GM23338 (cell line): ENCODE data around the gene MYO5B. TPM values are rescaled to one million over a fixed set of nuclear protein-coding genes. Genes with fewer than 3 reads are reported as not detected.

ENCODE experiments used
- ATAC-seq: fragments of 200-7000 bp; cut with Tn5 transposase; 3 replicates; pipeline ENCODE4 v1.9.1; 2020
- DNase-seq: peaks from one replicate; pipeline ENCODE4 v3.0.0-alpha.2; 2015; ENCODE audit warnings: low spot score
- H2AFZ ChIP-seq: fragments of 200-600 bp; sonication (generic); 2 replicates; pipeline ENCODE4 v1.8.0; 2016; ENCODE audit warnings: antibody characterized with exemption, mild to moderate bottlenecking, moderate library complexity
- H3F3A ChIP-seq: fragments of 200-600 bp; sonication (generic); replicated peaks from 2 replicates; pipeline ENCODE4 v1.8.0; 2017; ENCODE audit warnings: antibody characterized with exemption, mixed run types, low read depth
- H3K27ac ChIP-seq: fragments of 200-600 bp; sonication (generic); 2 replicates; pipeline ENCODE4 v1.6.1; 2016; ENCODE audit warnings: low read depth
- H3K27me3 ChIP-seq: fragments of 200-600 bp; sonication (generic); 2 replicates; pipeline ENCODE4 v1.8.0; 2016; ENCODE audit warnings: mild to moderate bottlenecking, mixed run types, moderate library complexity; ENCODE audit not compliant: insufficient read depth
- H3K36me3 ChIP-seq: fragments of 200-600 bp; sonication (generic); 2 replicates; pipeline ENCODE4 v1.8.0; 2016; ENCODE audit warnings: mild to moderate bottlenecking; ENCODE audit not compliant: insufficient read depth
- H3K4me1 ChIP-seq: fragments of 200-600 bp; sonication (generic); 2 replicates; pipeline ENCODE4 v1.8.0; 2016; ENCODE audit warnings: mild to moderate bottlenecking, moderate library complexity; ENCODE audit not compliant: insufficient read depth
- H3K4me2 ChIP-seq: fragments of 200-600 bp; sonication (generic); 2 replicates; pipeline ENCODE4 v1.7.1; 2017; ENCODE audit warnings: mixed run types
- H3K4me3 ChIP-seq: fragments of 200-600 bp; sonication (generic); 2 replicates; pipeline ENCODE4 v1.6.1; 2016; ENCODE audit warnings: mixed run types
- H3K79me2 ChIP-seq: fragments of 200-600 bp; sonication (generic); replicated peaks from 2 replicates; pipeline ENCODE4 v1.8.0; 2017; ENCODE audit warnings: mild to moderate bottlenecking; ENCODE audit not compliant: insufficient read depth
- H3K9me2 ChIP-seq: fragments of 200-600 bp; sonication (generic); 2 replicates; pipeline ENCODE4 v1.8.0; 2017; ENCODE audit not compliant: insufficient read depth
- H4K20me1 ChIP-seq: fragments of 200-600 bp; sonication (generic); replicated peaks from 2 replicates; pipeline ENCODE4 v1.8.0; 2017; ENCODE audit warnings: mild to moderate bottlenecking; ENCODE audit not compliant: insufficient read depth
- H3K27ac Mint-ChIP-seq: 2 replicates; pipeline ENCODE4 v1.8.0; 2020; ENCODE audit warnings: inconsistent platforms, mild to moderate bottlenecking, moderate library complexity, mixed read lengths
- H3K27me3 Mint-ChIP-seq: 3 replicates; pipeline ENCODE4 v1.8.0; 2022; ENCODE audit warnings: low read depth, mild to moderate bottlenecking, moderate library complexity, mixed read lengths, inconsistent platforms; ENCODE audit not compliant: insufficient read depth, poor library complexity
- H3K36me3 Mint-ChIP-seq: 3 replicates; pipeline ENCODE4 v1.8.0; 2021; ENCODE audit warnings: low read depth, mild to moderate bottlenecking, inconsistent platforms, moderate library complexity, mixed read lengths
- H3K4me1 Mint-ChIP-seq: 3 replicates; pipeline ENCODE4 v1.8.0; 2020; ENCODE audit warnings: mild to moderate bottlenecking, inconsistent platforms, mixed read lengths
- H3K4me3 Mint-ChIP-seq: 3 replicates; pipeline ENCODE4 v1.8.0; 2021; ENCODE audit warnings: moderate library complexity, mild to moderate bottlenecking, inconsistent platforms, mixed read lengths
- H3K9me3 Mint-ChIP-seq: 3 replicates; pipeline ENCODE4 v1.8.0; 2020; ENCODE audit warnings: moderate library complexity, mild to moderate bottlenecking, inconsistent platforms, mixed read lengths
- CREB1 ChIP-seq: fragments of 250-450 bp; sonication (Bioruptor Pico); IDR thresholded peaks from 2 replicates; pipeline ENCODE4 v1.5.0; 2020; ENCODE audit warnings: low read depth, mild to moderate bottlenecking, moderate library complexity
- EZH2phosphoT487 ChIP-seq: fragments of 200-600 bp; sonication (generic); IDR thresholded peaks from one replicate; pipeline ENCODE4 v1.8.1; 2018; ENCODE audit warnings: antibody characterized with exemption; ENCODE audit not compliant: unreplicated experiment
- JUNB ChIP-seq: IDR thresholded peaks from one replicate; pipeline ENCODE4 v1.6.1; 2016; ENCODE audit warnings: antibody characterized with exemption; ENCODE audit not compliant: unreplicated experiment
- NANOG ChIP-seq: IDR thresholded peaks from 2 replicates; pipeline ENCODE4 v1.6.1; 2016; ENCODE audit warnings: antibody characterized with exemption, borderline replicate concordance
- ZNF114 ChIP-seq: fragments of 250-450 bp; sonication (Bioruptor Pico); IDR thresholded peaks from 2 replicates; pipeline ENCODE4 v1.5.0; 2020; ENCODE audit warnings: mild to moderate bottlenecking, moderate library complexity
- polyA plus RNA-seq: library from polyadenylated mRNA; unstranded; fragments of >200 nt; fragmentation: Nextera tagmentation; extraction: Ambion mirVana; gene quantifications from 2 replicates; pipeline ENCODE4 v1.2.1, GENCODE V29; 2016
- total RNA-seq: library from RNA; depleted of rRNA; stranded (reverse); fragments of >200 nt; shearing (Covaris generic); gene quantifications from 2 replicates; pipeline ENCODE4 v1.2.3, GENCODE V29; 2014
- TF ChIP-seq, protein P1 (sequence below): IDR thresholded peaks from one replicate; pipeline ENCODE4 v1.6.1; 2018; ENCODE audit warnings: antibody characterized with exemption; ENCODE audit not compliant: unreplicated experiment
- TF ChIP-seq, protein P2 (sequence below), 2 experiments: fragments of 200-600 bp in 1 of 2; sonication (generic) in 1 of 2; conservative IDR thresholded peaks; 2 replicates each; pipeline versions ENCODE4 v1.5.1 to v1.6.1; 2016 to 2017; ENCODE audit warnings: antibody characterized with exemption in 2 of 2, low read depth in 2 of 2, mild to moderate bottlenecking in 2 of 2, moderate library complexity in 1 of 2

Gene MYO5B
- total and polyA plus RNA-seq, 2 experiments from 2014 or later = 3.2 to 19.1 TPM

DNA sequence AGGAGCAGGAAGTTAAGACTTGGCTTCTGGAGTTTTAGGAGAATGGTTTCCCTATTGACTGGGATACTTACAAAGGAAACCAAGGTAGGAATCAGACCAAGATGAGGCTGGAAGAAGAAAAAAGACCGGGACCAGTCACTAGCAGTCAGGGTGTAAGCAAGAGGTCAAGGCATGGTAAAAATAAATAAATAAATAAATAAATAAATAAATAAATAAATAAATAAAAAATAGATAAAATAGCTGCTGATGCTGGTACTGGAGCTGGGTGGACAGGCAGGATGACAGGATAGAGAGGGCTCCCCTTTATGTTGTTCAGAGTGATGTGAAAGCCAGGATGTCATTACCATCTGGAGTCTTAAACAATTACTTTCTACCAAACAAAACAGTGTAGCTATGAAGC lies 89.9 kb downstream of the MYO5B start:
- Histone ChIP-seq H4K20me1 (no peaks in the 10 kb centered on the region), H3K4me3 (no peak overlapping the region), H3K36me3 (no peaks in the 10 kb centered on the region), H3K9me2 (no peaks in the 10 kb centered on the region), H3K4me1 (no peaks in the 10 kb centered on the region), H3K79me2 (no peaks in the 10 kb centered on the region), H3K4me2 (no peak overlapping the region), H3K27me3 (no peaks in the 10 kb centered on the region), H3F3A (no peaks in the 10 kb centered on the region), H2AFZ (no peak overlapping the region), H3K27ac (no peak overlapping the region)
- no peaks in the 10 kb centered on the region for H3K27me3 Mint-ChIP-seq
- H3K4me3 Mint-ChIP-seq = no peak overlapping the region
- no peaks in the 10 kb centered on the region for H3K36me3 Mint-ChIP-seq
- ATAC-seq (no peak), DNase-seq (no peak)
- H3K4me1 Mint-ChIP-seq = no peaks in the 10 kb centered on the region
- TF ChIP-seq, protein P1, sequence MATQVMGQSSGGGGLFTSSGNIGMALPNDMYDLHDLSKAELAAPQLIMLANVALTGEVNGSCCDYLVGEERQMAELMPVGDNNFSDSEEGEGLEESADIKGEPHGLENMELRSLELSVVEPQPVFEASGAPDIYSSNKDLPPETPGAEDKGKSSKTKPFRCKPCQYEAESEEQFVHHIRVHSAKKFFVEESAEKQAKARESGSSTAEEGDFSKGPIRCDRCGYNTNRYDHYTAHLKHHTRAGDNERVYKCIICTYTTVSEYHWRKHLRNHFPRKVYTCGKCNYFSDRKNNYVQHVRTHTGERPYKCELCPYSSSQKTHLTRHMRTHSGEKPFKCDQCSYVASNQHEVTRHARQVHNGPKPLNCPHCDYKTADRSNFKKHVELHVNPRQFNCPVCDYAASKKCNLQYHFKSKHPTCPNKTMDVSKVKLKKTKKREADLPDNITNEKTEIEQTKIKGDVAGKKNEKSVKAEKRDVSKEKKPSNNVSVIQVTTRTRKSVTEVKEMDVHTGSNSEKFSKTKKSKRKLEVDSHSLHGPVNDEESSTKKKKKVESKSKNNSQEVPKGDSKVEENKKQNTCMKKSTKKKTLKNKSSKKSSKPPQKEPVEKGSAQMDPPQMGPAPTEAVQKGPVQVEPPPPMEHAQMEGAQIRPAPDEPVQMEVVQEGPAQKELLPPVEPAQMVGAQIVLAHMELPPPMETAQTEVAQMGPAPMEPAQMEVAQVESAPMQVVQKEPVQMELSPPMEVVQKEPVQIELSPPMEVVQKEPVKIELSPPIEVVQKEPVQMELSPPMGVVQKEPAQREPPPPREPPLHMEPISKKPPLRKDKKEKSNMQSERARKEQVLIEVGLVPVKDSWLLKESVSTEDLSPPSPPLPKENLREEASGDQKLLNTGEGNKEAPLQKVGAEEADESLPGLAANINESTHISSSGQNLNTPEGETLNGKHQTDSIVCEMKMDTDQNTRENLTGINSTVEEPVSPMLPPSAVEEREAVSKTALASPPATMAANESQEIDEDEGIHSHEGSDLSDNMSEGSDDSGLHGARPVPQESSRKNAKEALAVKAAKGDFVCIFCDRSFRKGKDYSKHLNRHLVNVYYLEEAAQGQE = no peak
- no peak for TF ChIP-seq ZNF114 (CRISPR knock-in tag)
- H3K9me3 Mint-ChIP-seq = no peaks in the 10 kb centered on the region
- H3K27ac Mint-ChIP-seq = no peak overlapping the region

DNA sequence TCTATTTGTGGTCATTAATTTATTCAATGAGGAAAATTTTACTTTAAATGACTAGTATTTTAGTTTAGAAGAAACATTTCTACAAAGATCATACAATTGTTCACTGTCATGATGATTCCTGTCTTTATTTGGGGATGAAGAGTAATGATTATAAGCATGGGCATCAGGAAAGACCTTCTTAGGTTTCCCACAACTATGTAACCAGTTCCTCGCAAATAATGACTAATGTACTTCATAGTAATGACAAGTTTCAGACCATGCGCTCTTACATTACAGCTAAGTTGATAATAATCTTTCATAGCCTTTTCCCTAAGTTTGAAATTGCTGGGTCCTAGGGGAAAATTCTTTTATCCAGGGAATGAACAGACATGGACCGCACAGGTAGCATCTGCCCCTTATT lies 90.5 kb downstream of the MYO5B start:
- H3K36me3 Mint-ChIP-seq = no peaks in the 10 kb centered on the region
- H3K4me3 Mint-ChIP-seq = no peak overlapping the region
- TF ChIP-seq CREB1 (CRISPR knock-in tag) (no peak), EZH2phosphoT487 (no peak), JUNB (no peak), NANOG (no peak), ZNF114 (CRISPR knock-in tag) (no peak)
- TF ChIP-seq, protein P2, sequence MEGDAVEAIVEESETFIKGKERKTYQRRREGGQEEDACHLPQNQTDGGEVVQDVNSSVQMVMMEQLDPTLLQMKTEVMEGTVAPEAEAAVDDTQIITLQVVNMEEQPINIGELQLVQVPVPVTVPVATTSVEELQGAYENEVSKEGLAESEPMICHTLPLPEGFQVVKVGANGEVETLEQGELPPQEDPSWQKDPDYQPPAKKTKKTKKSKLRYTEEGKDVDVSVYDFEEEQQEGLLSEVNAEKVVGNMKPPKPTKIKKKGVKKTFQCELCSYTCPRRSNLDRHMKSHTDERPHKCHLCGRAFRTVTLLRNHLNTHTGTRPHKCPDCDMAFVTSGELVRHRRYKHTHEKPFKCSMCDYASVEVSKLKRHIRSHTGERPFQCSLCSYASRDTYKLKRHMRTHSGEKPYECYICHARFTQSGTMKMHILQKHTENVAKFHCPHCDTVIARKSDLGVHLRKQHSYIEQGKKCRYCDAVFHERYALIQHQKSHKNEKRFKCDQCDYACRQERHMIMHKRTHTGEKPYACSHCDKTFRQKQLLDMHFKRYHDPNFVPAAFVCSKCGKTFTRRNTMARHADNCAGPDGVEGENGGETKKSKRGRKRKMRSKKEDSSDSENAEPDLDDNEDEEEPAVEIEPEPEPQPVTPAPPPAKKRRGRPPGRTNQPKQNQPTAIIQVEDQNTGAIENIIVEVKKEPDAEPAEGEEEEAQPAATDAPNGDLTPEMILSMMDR (conservative IDR thresholded peaks at IDR 0.05; ENCODE audit: low read depth in 2 of 2) = no peak
- TF ChIP-seq, protein P1 = no peak

More for the DNA sequence above, 90.5 kb downstream of the MYO5B start:
- Histone ChIP-seq H3K36me3 (no peaks in the 10 kb centered on the region), H4K20me1 (no peaks in the 10 kb centered on the region), H3K4me3 (no peak overlapping the region), H3K4me1 (no peaks in the 10 kb centered on the region), H3K79me2 (no peaks in the 10 kb centered on the region), H3K27me3 (no peaks in the 10 kb centered on the region), H3K9me2 (no peaks in the 10 kb centered on the region), H3K4me2 (no peak overlapping the region), H3F3A (no peaks in the 10 kb centered on the region), H2AFZ (no peak overlapping the region), H3K27ac (no peak overlapping the region)
- Mint-ChIP-seq H3K9me3 (no peaks in the 10 kb centered on the region), H3K4me1 (no peaks in the 10 kb centered on the region), H3K27ac (no peak overlapping the region), H3K27me3 (no peaks in the 10 kb centered on the region)
- DNase-seq (no peak), ATAC-seq (no peak)
